Dermis blood vessel endothelial cell (primary cell): ENCODE data around the gene PIK3R2. TPM values are rescaled to one million over a fixed set of nuclear protein-coding genes. Genes with fewer than 3 reads are reported as not detected.

Source experiments
- DNase-seq: peaks from one replicate; pipeline ENCODE4 v3.0.0; 2010
- total RNA-seq: library from RNA; depleted of rRNA; stranded (reverse); fragments of >200 nt; gene quantifications from 2 replicates; pipeline ENCODE4 v1.2.3, GENCODE V29; 2014

PIK3R2 gene
- total RNA-seq, 1 donor from 2014 or later: 4.8 TPM

DNA sequence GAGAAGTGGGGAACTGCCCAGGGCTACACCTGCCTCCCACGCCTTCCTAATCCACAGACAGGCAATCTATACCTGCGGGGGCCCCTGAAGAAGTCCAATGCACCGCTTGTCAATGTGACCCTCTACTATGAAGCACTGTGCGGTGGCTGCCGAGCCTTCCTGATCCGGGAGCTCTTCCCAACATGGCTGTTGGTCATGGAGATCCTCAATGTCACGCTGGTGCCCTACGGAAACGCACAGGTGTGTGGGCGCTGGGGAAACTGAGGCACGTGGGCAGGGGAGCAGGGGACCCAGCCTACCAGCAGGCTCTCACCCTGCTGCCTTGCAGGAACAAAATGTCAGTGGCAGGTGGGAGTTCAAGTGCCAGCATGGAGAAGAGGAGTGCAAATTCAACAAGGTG is 22.0 kb downstream of the PIK3R2 start:
- DNase-seq: no peak

DNA sequence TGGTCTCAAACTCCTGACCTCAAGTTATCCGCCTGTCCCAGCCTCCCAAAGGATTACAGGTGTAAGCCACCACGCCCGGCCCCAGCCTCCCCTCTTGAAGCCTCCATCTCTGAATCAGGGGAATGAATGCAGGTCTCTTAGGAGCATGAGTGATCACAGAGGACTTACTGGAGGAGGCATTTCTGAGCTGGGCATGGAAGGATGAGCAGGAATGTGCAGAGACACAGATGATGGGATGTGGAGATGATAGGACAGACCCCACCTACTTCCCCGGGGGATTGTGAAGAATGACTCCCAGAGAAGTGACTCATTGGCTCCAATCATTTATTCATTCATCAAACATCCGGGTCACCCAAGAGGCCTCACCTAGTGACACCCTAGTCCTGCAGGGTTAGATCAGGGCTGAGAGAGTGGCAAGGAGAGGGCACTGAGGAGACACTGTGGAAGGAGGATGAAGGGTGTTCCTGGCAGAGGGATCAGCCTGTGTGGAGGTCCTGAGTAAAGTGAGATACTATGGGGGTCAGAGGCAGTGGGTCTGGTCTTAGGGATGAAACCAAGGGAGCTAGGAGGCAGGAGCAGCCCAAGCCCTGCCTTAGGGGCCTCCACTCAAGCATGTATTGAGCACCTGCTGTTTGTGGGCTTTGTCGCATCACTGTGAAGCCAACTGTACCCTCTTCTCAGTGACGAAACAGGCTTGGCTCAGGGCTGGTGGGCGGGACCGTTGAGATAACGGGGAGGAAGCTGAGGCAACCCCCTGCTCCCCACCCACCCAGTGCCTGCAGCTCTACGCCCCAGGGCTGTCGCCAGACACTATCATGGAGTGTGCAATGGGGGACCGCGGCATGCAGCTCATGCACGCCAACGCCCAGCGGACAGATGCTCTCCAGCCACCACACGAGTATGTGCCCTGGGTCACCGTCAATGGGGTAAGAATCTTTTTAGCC is 23.7 kb downstream of the PIK3R2 start:
- DNase-seq: no peak

DNA sequence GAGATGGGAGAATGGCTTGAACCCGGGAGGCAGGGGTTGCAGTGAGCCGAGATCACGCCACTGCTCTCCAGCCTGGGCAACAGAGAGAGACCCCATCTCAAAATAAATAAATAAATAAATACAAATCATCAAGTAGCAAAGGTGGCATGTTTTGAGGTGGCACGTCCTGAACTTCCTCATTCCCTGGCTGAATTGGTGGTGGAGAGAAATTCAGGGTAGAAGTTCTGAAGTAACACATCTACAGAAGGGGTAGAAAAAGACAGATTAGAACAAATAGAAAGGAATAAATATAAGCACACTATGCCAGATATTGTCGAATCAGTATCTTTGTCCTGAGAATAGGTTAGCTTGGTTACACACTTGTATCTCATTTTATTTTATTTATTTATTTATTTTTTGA is 27.0 kb downstream of the PIK3R2 start:
- no peak for DNase-seq

DNA sequence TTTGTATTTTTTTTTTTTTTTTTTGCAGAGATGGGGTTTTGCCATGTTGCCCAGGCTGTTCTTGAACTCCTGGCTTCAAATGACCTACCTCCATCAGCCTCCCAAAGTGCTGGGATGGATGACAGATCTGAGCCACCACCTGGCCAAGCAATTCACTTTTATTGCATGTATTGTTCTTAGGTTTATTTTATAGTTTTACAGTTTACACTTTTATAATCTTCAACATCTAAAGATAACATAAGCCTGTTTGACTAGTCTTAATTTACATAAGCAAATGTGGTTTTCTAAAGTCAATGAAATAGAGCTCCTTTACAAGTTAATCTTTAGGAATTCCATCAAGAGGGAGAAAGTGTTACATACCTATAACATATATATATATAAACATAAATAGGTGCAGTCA is 30.6 kb downstream of the PIK3R2 start:
- DNase-seq: no peak

DNA sequence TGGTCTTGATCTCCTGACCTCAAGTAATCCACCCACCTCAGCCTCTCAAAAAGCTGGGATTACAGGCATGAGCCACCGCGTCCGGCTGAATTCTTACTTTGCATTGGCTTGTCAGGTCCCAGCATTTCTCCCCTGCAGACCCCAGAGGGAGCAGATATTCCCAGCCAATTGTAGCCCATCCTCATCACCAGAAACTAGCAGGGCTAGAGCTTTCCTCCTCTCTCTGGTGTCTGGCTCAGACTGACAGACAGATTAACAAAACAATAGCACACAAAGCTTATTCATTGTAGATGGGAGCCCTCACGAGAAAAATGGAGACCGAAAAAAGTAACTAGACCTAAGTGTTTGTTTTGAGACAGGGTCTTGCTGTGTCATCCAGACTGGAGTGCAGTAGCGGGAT is 32.6 kb downstream of the PIK3R2 start:
- no peak for DNase-seq

DNA sequence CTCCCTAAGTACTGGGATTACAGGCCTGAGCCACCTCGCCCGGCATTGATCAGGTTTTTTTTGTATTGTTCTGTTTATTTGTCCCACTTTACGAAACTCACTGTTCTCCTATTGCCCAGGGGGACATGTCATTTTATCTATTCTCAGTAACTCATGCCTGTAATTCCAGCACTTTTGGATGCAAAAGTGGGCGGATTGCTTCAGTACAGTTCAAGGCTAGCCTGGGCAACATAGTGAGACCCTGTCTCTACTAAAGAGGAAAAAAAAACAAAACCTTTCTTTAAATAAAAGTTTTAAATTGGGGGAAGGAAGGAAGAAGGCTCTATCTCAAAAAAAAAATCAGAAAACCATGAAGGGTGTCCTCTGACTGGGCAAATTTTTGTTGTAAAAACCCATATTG is 37.3 kb downstream of the PIK3R2 start:
- no peak for DNase-seq

DNA sequence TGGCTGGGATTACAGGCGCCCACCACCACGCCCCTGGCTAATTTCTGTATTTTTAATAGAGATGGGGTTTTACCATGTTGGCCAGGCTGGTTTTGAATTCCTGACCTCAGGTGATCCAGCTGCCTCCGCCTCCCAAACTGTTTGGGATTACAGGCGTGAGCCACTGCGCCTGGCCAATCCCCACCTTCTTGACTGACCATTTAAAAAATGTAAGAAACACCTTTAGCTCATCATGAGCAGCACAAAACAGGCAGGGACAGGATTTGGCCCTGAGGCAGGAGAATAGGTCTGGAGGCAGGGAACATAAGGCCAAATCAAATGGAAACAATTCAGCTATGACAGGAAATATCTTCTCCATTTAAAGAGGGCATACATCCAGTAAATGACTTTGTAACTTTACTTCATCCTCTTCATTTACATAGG is 38.7 kb downstream of the PIK3R2 start:
- DNase-seq: no peak

DNA sequence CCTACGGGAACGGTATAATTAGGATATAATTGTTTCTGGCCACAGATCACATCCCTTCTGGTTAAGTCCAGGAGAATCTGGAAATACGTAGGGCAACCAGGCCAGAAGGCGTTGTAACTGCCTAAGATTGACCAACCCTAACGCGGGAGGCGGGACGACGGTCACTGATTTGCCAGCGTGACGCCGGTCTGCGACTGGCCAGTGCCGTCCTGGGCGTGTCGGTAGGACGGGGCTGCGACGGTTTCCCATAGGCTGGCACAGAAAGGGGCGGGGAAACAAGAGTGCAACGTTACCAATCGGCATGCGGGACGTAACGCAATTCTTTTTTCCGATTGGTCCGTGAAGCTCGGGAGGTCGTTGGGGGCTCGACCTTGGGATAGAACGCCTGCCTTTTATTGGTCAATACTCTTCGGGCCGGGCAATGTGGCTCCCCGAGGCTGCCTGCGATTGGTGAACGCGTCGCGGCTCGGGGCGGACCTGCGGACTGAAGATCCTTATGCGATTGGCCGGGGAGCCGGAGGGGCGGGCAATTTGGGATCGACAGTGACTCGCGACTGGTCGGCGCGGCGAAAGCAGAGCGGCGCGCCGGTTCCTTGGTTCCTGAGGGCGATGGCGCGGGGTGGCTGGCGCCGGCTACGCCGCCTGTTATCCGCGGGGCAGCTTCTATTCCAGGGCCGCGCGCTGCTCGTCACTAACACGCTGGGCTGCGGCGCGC is 39.9 kb downstream of the PIK3R2 start, which contains the start of gene MPV17L2:
Gene MPV17L2, plus strand, starts transcription at position 546 of the 715 bp plus-strand sequence. Its CDS starts 64 bp downstream, at position 610.
- DNase-seq: peak; percentile 100

DNA sequence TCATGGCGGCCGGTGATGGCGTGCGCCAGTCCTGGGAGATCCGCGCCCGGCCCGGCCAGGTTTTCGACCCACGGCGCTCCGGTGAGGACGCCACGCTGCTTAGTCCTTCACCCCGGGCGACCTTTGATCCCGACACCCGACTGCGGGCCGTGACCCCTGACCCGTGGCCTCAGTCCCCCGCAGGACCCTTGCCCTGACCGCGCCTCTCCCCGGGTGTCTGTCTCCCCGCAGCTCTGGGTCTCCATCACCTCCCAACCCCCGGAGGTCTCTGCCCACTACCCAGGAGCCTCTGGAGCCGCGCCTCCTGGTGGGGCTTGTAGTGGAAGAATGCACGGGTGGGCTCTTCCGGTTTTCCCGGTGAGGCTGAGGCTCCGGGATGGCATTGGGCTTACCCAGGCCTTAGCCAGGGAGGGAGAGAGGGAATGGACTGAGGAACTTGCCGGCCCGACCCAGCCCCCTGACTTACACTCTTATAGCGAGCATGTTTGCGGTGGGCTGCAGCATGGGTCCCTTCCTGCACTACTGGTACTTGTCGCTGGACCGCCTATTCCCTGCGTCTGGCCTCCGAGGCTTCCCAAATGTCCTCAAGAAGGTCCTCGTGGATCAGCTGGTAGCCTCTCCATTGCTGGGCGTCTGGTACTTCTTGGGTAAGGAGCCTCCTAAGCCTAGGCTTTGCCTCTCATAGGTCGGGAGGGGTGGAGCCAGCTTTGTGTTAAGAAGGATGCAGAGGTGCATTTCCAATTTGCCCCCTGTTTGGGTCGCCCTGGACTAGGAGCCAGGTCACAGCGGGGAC is 40.6 kb downstream of the PIK3R2 start:
- no peak for DNase-seq

DNA sequence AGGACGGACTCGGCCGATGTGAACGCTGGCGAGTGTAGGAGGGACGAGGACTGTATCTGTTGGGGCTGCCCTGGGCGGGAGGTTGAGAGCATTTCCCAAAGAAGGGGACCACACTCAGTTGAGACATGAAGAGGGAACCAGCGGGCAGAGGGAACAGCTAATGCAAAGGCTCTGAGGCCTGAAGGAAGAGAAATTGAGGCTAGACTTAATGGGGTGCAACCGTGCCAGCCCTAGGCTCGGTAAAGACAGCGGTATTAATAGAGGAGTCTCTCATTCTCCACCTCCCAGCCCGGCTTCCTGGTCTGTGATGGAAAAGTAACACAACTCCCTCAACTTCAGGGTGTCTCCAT is 41.2 kb downstream of the PIK3R2 start:
- no peak for DNase-seq

DNA sequence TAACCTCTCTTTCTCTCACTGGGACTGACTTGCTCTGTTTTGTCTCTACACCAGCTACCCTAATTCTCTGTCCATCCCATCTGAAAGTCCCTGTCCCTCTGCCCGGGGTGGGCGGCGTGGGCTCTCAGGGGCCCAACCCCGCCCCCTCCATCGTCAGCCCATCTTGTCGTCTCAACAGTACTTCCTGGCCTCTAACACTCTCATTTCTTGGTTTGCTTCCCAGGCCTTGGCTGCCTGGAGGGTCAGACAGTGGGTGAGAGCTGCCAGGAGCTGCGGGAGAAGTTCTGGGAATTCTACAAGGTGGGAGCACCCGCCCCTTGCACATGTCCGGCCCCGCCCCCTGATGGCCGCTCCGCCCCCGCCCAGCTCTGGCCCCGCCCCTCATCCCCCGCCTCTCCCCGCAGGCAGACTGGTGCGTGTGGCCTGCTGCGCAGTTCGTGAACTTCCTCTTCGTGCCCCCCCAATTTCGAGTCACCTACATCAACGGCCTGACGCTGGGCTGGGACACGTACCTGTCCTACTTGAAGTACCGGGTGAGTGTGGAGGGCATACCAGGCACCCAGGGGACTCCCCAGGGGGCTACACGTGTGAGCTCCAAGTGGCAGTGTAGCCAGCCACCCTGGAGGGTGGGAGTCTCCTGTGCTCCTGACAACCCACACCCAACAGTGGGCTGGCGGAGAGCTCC is 41.7 kb downstream of the PIK3R2 start:
- DNase-seq: peak; percentile 56

DNA sequence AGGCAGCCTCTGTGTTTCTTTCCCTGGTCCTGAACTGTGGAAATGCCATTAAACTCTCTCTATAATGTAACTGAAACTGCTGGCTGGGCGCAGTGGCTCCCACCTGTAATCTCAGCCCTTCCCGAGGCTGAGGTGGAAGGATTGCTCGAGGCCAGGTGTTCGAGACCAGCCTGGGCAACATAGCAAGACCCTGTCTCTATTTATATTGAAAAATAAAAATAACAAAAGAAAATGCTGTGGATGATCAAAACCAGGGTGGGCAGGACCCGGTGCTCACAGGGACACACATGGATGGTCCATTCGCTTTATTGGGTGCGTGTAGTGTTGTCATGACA is 43.5 kb downstream of the PIK3R2 start:
- DNase-seq: no peak

DNA sequence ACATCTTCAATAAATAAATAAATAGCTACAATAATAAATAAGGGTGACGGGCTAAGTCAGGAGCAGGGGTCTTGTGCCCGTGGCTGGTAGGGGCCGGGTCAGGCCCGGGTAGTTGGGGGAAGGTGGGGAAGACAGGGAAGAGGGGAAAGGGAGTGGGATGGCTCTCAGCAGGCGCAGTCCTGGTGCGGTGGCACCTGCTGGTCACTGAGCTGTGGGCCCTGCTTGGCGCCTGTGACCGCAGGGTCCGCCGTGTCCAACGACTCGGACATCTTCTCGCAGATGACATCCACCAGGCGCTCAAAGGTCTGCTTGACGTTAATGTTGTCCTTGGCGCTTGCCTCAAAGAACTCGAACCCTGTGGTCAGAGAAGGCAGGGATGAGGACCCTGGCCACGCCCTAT is 44.3 kb downstream of the PIK3R2 start:
- no peak for DNase-seq

DNA sequence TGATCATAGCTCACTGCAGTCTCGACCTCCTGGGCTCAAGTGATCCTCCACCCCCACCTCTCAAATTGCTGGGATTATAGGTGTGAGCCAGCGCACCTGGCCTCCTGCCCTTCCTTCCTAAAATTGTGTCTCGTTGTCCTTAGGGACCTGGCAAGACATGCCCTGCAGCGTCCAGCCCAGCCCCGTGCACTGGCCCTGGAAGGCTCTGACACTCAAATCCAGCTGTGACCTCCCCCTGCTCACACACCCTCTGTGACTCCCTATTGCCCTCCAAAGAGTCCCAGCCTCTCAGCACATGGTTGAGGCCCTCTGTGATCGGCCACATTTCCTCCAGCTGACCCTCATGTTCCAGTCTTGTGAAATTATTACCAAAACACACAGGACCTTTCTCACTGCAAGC is 45.0 kb downstream of the PIK3R2 start:
- DNase-seq: no peak

DNA sequence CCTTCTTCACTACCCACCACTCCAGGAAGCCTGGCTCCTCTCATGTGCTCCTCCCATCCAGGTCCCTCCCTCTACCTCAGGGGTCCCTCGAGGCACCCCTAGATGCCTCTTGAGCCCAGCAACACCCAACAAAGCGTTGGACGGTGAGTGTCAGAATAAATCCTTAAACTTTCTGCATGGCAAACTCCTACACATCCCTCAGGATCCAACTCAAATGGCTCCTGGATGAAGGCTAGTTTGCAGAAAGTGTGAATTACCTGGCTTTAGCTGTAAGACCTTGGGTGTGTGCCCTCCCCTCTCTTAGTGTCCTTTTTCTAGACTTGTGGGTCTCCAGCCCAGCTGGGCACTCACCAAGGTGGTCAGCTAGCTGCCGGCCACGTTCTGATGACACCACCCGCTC is 45.4 kb downstream of the PIK3R2 start:
- DNase-seq: no peak

DNA sequence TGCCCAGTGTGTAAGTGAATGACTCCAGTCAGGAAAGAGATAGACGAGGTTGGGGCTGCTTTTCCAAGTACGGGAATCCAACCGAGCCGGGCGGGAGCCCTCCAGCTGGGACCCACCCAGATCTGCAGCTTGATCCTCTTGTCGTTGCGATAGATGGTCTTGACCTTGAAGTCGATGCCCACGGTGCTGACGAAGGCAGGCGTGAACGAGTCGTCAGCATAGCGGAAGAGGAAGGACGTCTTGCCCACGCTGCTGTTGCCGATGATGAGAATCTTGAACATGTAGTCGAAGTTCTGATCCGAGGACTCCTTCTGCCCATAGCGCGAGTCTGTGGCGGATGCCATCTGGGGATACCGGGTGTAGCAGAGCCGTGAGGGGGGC is 49.4 kb downstream of the PIK3R2 start:
- DNase-seq: no peak

DNA sequence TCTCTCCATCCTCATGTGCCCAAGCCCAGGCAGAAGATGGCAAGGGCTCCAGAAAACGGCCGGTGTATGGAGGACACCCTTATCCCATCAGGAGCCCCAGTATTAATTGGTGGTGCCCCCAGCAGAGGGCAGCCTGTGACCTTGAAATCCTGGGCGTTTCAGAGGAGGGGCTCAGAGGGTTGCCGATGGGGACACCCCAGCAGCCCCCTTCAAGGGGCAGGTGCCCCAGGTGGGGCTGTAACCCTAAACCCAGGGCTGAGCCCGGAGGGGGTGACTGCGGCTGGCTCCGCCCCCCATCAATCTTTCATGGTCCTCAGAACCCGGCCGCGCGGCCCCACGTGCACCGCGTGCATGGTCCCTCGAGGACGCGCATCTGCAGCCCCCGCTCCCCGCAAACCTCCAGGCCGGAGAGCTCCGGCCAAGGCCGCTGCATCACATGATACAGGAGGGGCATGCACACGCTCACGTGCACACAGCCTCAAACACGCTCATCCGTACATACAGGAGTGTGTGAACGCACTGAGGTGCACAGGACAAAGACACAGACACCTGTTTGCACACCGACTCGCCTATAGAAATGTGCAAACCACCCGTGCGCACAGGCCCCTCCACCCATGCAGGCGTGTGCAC is 49.9 kb downstream of the PIK3R2 start:
- DNase-seq: peak; percentile 14

DNA sequence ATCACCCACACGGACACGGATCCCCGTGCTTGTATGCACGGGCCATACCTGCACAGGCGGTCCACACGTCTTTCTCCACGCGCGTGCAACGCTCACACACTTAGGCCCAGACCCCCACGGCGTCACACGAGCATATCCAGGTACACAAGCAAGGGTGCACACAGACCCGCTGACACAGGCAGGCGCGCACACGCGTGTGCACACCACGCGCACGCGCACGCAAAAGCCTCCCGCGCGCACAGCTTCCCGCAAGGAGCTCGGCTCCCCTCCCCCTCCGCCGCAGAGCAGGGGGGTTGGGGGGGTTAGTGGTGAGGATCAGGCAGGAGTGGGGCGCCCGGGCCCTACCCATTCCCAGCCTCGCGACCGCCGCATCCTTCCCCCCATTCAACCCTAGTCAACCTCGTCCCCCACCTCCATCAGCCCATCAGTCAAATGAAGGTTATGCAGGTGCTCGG is 50.5 kb downstream of the PIK3R2 start:
- DNase-seq: peak; percentile 23

DNA sequence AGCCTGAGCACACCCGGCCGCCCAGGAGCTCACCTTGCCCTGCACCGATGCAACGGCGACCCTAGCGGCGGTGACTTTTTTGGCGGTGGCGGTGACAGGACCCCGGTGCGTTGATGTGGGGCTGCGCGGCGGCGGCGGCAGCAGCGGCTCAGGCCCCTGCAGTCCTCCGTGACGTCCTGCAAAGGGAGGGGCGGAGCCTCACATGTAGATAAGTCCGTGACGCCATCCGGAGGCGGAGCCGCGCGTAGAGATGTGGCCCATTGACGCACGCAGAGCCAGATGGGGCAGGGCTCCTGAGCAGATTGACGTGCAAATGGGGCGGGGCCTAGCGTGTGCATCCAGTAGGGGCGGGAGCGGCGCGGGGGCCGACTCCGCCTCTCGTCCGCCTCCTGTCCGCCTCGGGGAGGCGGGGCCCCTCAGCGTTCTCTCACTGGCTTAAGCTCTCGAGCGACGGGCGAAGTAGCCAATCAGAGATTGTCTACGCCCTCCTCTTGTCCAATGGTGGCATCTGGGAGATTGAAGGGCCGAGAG is 51.0 kb downstream of the PIK3R2 start, which contains the start of gene RAB3A:
Gene RAB3A, minus strand, starts transcription at position 180 of the 531 bp plus-strand sequence. CDS start 1,302 bp downstream, outside the sequence.
- DNase-seq: peak; percentile 100

DNA sequence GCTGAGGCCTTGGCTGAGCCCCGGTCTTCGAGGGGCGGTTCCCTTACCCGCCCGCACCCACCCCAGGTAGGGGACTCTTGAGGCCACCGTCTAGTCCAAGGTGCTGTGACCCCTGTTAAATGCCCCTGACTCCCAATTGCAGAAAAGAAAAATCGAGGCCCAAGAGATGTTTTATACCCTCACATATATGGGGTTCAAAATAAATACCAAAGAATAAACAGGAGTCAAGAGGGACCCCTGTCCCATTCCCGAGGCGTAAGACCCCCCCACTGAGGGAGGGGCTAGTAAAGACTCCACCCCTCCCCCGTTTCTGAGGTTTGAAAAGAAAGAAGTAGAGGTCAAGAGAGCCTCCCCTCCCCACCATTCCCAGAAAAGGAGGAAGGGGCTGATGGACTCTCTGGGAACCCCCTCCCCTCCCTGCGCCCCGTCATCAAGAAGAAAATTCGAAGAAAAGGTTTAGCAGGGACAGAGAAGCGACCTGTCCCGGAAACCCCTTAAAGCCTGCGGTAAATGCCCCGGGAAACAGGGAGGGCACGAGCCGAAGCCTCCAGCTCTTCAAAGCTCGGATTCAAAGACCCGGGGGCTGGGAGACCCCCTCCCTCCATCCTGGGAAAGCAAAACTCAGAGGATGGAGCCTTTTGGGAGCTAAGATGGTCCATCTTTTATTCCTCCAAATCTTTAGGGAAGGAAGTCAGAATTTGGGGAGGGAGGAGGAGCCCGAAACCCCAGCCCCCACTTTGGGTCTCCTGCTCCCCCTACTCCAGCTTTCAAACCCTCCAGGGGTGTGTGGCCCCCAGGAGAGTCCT is 51.6 kb downstream of the PIK3R2 start:
- no peak for DNase-seq
